SK-N-DZ (cell line): ENCODE measurements around the gene LRRN3. TPM values are rescaled to one million over a fixed set of nuclear protein-coding genes. Genes with fewer than 3 reads are reported as not detected.
"Not testable (repeated sequence)": the region's sequence is repeated elsewhere in the genome, so short reads cannot be mapped to it uniquely, and the experiment has no call there.

ENCODE experiments used
- DNase-seq: peaks from one replicate; pipeline ENCODE4 v3.0.0-alpha.2; 2015; ENCODE audit warnings: low spot score
- polyA plus RNA-seq, 2 experiments: library from polyadenylated mRNA; depleted of rRNA; stranded (reverse); fragments of >200 nt; gene quantifications; 2 replicates each; pipeline ENCODE4 v1.2.3, GENCODE V29; 2014

LRRN3 gene
- 152 and 177 TPM in 2 replicates for polyA plus RNA-seq (2014; cell fraction: cytosol; rRNA removed)
- 77.9 and 99.7 TPM in 2 replicates for polyA plus RNA-seq (2014; cell fraction: nucleus; rRNA removed)

DNA sequence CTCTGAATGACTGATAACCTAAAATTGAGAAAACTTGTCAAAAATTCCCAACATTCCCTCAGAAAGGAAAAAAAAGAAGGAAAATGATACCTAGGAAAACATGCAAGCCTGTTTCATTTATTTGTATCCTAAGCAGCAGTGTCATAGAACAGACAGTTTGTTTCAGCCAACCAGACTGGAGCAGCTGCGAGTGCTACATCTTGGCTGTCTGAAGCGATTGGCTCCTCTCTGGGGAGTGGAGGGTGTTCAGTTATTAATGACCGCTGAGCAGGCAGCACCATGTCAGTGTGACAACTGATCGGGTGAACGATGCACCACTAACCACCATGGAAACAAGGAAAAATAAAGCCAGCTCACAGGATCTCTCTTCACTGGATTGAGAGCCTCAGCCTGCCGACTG is at the start of gene LRRN3:
TSS of gene LRRN3 (plus strand) at position 282 of the 400 bp plus-strand sequence. CDS start 31,646 bp downstream, outside the sequence.
- peak; percentile 97 for DNase-seq

DNA sequence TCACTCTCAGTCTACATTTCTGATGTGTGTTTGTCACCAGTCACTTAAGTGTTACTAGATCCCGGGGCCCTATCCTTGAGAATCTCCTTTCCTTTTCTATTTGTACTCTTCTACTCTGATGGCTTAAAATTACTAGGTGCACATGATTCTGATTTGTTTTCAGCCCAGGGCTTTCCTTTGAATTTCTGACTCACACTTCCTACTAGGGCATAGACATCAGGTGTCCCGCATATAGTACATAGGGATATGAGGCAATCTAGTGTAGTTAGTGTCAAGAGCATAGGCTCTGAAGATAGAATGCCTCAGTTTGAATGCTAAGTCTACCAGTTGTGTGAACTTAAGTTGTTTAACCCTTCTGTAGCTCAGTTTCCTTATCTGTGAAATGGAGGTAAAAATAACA is 49.4 kb upstream of the LRRN3 start:
- DNase-seq, result no peak

GRCh38 chr7:111042842-111043241 is 48.1 kb upstream of the LRRN3 start:
- DNase-seq, result no peak

DNA sequence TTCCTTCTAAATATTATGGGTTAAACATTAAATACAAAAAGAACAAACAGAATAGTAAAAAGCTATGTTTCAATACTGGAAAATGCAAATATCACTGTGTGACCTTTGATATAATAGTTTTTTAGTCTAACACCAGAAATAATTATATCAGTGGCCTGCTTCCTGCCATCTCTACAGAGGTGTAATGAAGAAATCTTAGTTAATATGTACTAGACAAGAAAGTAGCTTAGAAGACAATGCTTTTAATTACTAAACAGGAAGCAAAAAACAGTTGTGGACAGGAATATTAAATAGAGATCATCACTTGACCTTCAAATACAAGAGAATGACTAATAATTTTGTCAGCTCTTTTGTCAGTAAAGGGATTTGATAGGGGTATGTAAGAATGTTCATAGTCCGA is 47.4 kb upstream of the LRRN3 start:
- no peak for DNase-seq

DNA sequence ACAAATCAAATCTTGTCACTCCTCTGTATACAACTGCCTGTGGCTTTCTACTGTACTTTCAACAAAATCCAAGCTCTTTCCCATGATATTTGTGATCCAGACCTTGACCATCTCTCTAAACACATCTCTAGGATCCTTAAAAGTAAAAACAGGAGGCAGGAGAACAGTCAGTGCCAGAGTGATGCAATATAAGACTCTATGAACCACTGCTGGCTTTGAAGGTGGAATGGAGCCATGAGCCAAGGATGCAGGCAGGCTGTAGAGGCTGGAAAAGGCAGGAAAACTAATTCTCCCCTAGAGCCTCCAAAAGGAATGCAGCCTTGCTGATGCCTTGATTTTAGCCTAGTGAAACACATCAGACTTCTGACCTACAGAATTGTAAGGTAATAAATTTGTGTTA is 45.5 kb upstream of the LRRN3 start:
- no peak for DNase-seq

DNA sequence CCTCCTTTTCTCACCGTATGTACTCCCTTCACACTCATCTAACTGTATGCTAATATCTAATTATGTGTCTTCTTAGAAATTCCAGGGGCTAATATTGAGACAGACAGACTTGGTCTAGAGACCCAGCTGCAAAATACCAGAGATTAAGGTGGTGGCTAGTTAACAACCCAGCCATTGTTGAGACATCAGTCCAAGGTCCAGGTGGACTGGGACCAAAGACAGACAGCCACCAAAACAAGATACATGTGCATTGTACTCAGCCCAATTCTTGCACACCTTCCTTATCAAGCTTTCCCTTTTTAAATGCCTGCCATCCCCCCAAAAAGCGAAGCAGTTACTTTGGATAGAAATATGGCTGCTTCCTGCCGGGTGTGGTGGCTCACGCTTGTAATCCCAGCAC is 43.3 kb upstream of the LRRN3 start:
- DNase-seq, result no peak

DNA sequence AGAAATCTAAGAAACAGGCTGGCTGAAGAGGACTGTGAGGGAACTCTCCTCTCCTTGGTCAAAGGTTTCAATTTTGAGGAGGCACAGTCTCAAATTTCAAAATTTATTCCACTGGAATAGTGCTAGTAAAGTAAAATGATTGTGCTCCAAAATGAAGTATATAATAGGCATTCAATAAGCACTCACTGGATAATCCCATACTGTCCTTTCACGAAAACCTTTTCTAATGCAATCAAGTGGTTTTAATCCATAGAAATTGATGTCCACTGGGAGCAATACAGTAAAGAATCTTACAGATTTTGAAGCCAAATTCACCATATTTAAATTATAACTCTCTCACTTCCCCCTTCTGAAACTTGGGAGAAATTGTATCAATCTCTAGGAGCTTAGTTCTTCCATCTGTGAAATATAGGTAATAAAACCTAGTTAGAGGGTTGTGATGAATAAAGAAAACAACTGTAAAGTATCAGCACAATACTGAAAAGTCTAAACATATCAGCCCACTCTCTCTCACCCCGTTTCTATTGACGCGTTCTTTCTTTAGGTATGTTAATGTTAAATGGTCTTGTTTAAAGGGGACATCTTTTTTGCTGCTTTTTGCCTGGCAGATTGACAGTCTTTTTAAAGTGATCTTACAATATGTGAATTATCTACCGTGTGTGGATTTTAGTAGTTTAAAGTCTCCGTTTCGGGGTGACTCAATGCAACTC is 40.8 kb upstream of the LRRN3 start:
- no peak for DNase-seq

GRCh38 chr7:111050875-111051416 is 40.0 kb upstream of the LRRN3 start:
- no peak for DNase-seq

DNA sequence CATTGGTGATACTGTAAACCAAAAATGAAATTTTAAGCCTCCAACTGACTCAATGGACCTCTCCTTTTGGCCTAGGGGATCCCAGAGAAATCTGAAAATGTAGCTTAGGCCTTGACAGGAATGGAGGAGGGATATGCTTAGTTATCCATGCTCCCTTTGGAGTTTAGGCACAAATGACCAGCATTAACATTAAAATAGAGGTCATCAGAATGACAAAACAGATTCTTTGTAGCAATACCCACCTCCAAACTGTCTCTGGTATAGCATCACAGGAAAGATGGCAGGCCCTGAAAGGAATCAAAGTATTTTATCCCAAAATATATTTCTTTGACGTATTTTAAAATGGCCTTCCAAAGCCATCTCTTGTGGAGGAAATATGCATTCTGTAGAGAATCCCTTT is 39.1 kb upstream of the LRRN3 start:
- no peak for DNase-seq

DNA sequence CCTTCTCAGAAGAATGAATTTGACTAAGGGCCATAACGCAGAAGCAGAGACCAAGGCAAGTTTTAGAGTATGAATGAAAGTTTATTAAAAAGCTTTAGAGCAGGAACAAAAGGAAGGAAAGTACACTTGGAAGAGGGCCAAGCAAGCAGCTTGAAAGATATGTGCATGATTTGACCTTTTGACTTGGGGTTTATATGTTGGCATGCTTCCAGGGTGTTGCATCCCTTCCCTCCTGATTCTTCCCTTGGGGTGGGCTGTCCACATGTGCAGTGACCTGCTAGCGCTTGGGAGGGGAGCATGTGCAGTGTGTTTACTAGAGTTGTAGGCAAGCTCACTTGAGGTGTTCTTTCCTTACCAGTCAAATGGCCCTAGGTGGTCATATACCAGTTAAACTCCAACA is 37.9 kb upstream of the LRRN3 start:
- DNase-seq, result no peak

GRCh38 chr7:111056371-111056770 is 34.6 kb upstream of the LRRN3 start:
- DNase-seq, result no peak

DNA sequence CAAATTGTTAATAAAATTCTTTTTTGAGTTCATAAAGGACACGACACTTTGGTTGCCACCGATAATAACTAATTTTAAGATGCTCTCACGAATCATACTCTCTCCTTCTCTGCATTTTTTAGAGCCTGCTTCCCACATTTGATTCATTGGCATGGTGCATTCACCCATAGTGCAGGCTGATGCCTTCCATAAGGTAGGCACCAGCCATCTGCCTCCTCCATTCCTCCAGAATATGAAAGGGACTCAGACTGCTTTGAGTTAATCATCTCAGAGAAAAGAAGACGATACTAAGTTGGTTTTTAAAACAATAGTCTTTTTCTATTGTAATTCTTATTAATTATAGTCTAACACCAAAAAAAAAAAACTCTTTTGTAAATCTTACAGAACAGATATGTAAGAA is 33.9 kb upstream of the LRRN3 start:
- no peak for DNase-seq

GRCh38 chr7:111059833-111060232 is 31.1 kb upstream of the LRRN3 start:
- DNase-seq, result no peak

DNA sequence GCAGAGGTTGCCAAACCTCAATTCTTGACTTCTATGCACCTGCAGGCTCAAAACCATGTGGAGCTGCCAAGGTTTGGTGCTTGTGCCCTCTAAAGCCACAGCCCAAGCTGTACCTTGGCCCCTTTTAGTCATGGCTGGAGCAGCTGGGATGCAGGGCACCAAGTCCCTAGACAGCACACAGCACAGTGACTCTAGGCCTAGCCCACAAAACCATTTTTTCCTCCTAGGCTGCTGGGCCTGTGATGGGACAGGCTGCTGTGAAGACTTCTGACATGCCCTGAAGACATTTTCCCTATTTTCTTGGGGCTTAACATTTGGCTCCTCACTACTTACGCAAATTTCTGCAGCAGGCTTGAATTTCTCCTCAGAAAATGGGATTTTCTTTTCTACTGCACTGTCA is 27.8 kb upstream of the LRRN3 start:
- no peak for DNase-seq

DNA sequence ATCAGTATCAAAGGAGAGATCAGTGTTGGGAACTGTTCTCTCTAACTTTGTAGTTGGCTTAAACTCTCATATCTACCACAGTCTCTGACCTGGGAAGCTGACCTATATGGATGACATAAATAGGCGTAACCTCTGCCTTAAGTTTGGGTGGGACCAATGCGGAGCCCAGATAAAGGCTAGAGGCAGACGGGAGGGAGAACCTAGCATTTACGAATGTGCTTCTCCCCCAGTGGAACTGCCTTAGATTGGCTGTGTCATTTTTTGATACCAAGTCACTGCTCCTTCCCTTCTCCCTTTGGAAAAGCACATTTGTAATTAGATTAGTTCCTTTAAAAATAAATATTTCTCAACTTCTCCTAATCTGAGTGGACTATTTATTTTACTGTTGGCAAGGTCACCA is 23.7 kb upstream of the LRRN3 start:
- no peak for DNase-seq

- no peak for DNase-seq
These were observed 23.2 kb upstream of the LRRN3 start for GRCh38 chr7:111067682-111068081.

- DNase-seq, result no peak
These were observed 22.3 kb upstream of the LRRN3 start for GRCh38 chr7:111068618-111069017.

DNA sequence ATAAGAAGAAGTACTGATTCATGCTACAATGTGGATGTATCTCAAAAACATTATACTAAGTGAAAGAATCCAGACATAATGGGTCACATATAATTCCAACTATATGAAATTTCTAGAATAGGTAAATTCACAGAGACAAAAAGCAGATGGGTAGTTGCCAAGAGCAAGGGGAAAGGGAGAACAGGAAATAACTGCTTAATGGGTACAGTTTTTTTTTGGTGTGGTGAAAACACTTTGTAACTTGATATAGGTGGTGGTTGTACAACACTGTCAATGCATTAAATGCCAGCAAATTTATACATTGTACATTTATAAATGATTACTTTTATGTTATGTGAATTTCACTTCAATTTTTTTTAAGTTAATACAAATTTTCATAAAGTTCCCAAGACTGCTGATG is 19.4 kb upstream of the LRRN3 start:
- DNase-seq, result no peak

- not testable (repeated sequence) for DNase-seq
These were observed 18.3 kb upstream of the LRRN3 start for GRCh38 chr7:111072658-111073057.

- DNase-seq, result no peak
These were observed 16.7 kb upstream of the LRRN3 start for GRCh38 chr7:111074071-111074747.

GRCh38 chr7:111074748-111075146 is 16.2 kb upstream of the LRRN3 start:
- DNase-seq, result no peak

DNA sequence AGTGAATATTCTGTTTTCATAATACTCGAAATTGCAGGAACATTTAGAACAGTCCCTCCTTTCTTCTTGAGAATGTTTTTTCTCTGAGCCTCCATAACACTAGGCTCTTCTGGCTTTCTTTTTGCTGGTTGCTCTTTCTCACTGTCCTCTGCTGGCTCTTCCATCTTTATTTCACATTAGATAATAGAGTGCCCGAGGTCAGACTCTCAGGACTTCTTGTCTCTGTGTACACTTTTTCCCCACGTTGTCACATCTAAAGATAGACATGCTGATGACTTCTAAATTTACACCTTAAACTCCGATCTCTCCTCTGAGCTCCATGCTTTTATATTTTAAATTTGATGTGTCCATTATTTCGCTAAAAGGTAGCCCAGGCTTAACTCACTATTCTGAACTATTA is 15.4 kb upstream of the LRRN3 start:
- DNase-seq, result no peak

DNA sequence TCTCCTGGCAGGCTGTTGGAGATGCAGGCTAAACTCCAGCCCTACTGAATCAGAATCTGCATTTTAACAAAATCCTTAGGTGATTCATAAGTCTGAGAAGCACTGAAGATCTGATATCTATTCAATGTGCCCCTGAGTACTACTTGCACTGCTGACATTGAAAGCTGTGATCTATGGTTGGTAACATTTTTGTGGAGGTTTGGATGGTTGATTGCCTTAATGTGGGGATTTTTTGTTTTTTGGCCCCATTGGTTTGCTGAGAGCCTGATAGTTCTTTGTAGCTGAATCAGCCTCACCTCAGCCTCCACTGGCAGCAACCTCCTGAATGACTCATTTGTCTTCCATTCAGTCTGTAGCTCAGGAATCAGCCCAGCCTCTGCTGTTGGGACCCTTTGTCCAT is 14.7 kb upstream of the LRRN3 start:
- no peak for DNase-seq
